HG03521 (cell line): ENCODE results near the gene NF1.
"Not testable (repeated sequence)": the region's sequence is repeated elsewhere in the genome, so short reads cannot be mapped to it uniquely, and the experiment has no call there.

Source experiments
- ATAC-seq: cut with Tn5 transposase; IDR thresholded peaks from one replicate; pipeline ENCODE4 v1.9.1; 2021; ENCODE audit warnings: mild to moderate bottlenecking, moderate library complexity; ENCODE audit not compliant: unreplicated experiment

The NF1 gene

DNA sequence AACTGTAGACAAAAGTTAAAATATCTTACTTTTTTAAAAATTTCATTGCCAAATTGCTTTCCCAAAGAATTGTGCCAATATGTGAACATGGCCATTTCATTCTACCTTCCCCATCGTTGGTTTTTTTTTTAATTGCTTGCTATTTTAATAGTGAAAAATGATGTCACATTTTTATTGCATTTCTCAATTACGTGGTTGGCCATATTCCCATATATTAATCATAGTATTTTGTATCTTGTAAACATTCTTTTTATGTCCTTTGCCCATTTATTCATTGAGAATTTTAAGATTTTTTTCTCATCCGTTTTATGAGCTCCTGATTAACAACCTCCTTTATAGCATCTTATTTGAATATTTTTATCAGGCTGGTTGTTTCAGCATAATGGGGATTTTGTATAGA lies 195.0 kb downstream of the NF1 start:
- ATAC-seq, result no peak

GRCh38 chr17:31291820-31292219 lies 197.0 kb downstream of the NF1 start:
- no peak for ATAC-seq

- no peak for ATAC-seq
Observed at GRCh38 chr17:31293581-31293980, 198.8 kb downstream of the NF1 start.

GRCh38 chr17:31294231-31294630 lies 199.5 kb downstream of the NF1 start:
- no peak for ATAC-seq

GRCh38 chr17:31294820-31295488 lies 200.2 kb downstream of the NF1 start:
- ATAC-seq, result no peak

DNA sequence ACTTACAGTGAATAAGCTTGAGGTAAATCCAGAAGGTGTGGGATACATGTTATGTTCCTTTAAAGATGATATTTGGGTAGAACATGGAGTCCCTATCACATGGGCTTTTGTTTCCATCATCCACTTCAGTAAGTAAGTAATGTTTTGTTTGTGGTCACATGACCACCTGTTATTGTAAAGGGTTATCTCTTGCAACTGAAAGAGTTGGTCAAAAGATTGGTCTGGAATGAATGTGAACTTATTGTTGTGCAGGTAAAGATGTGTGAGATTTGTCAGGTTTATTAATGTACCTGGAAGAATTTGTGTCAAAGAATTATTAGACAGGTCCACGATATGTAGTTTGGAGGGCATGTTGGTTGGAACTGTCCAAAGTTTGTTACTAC lies 200.7 kb downstream of the NF1 start:
- no peak for ATAC-seq

DNA sequence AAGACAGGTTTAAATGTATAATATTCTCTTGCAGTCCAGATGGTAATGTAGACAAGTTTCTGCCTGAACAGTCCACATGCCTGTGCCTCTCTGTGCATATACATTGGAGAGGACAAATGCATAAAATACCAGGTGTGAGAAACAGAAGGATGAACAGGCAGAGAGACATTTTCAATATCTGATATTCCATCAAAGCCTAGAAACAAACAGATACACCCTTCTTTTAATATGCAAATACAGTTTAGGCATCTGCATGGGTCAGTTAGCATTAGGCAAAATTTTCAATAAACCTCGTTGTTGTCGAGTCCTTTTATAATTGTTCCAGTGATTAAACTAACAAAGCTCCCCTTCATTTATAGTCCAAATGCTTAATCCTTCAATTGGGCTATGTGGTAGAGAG lies 201.4 kb downstream of the NF1 start:
- ATAC-seq, result no peak

- no peak for ATAC-seq
Observed at GRCh38 chr17:31297090-31297489, 202.3 kb downstream of the NF1 start, which contains the start of gene OMG. TSS of gene OMG (minus strand) at chr17:31297239. CDS start at chr17:31296331, 908 bp downstream.

DNA sequence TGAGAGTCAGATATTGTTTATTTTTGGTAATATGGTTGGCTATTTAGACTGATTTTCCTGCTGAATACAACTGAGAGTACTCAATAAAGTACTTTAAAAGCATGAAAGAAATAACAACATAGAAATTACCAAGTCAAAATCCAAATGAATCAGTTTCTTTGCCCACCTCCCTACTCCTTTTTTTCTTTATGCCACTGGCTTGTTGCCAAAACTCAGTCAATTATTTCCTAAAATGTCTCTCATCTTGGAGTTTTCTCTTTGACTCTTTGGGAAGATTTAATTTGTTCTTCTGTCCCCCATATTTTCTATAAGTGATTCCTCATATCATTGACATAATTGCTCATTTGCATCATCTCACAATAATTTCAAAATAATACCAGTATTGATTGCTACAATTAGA lies 204.8 kb downstream of the NF1 start:
- no peak for ATAC-seq

GRCh38 chr17:31307640-31308039 lies 212.9 kb downstream of the NF1 start:
- no peak for ATAC-seq

DNA sequence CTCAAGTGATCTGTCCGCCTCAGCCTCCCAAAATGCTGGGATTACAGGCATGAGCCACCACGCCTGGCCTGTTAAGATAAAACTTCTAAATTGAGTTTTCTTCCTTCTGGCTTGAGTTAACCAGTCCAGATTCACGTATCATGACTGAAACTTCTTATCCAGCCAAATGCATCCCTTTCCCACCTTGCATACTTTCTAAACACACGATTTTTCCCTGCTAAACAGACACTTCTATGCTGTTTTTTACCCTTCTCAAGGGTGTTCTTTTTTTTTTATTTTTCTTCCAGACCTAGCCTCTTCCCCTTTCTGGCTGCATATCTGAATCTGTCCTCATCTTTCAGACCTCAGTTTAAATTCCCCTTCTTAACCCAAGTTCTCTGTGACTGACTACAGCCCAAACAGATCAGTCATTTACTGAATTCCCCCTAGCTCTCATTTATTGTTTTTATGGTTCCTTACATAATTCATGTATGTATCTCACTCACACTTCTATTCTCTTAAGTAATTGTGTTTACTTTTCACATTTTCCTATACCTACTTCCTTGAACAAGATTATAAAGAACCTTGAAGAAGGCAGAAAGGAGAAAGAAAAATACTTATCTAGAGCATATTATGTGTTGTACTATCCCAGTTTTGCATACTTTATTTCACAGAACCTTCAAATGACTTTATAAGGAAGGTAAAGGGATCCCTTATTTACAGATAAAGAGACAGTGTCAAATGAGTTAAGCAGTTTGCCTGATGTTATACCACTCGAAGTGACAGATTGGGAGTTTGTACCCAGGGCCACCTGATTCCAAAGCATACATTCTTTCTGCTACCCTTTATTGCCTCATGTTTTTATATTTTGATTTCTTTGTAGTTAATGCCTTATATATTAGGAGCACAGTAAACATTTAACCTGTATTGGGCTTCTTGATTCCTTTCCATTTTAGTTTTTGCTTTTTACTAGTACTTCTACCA lies 213.9 kb downstream of the NF1 start:
- ATAC-seq, result no peak

DNA sequence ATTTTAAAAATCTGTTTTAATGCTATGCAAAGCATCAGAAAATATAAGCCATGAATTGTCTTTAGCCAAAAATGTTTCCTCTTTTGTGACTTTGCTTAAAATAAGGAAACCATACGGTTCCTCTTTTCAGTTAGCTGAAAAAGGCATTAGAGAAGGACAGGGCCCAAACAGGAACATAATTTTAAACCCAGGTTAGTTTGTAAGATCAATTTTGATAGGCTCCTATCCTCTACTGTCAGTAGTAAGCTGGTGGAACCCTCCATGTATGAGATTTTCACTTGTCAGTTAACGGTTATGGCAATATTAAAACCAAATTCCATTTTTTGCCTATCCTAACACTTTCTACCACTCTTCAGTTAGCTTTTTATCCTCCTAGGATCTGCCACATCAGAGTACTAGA lies 214.8 kb downstream of the NF1 start:
- no peak for ATAC-seq

- ATAC-seq, result no peak
Observed at GRCh38 chr17:31310260-31310659, 215.5 kb downstream of the NF1 start.

- ATAC-seq, result no peak
Observed at GRCh38 chr17:31310886-31311285, 216.1 kb downstream of the NF1 start.

GRCh38 chr17:31311526-31311925 lies 216.7 kb downstream of the NF1 start:
- ATAC-seq, result no peak

- not testable (repeated sequence) for ATAC-seq
Observed at GRCh38 chr17:31312223-31312622, 217.4 kb downstream of the NF1 start.

GRCh38 chr17:31313982-31314781 lies 219.4 kb downstream of the NF1 start, which contains the start of gene EVI2B:
TSS of gene EVI2B (minus strand) at chr17:31314054. CDS start at chr17:31305609, 8,445 bp downstream.
- no peak for ATAC-seq

GRCh38 chr17:31314782-31315100 lies 220.0 kb downstream of the NF1 start:
- ATAC-seq, result no peak

GRCh38 chr17:31318298-31318801 lies 223.6 kb downstream of the NF1 start:
- no peak for ATAC-seq

DNA sequence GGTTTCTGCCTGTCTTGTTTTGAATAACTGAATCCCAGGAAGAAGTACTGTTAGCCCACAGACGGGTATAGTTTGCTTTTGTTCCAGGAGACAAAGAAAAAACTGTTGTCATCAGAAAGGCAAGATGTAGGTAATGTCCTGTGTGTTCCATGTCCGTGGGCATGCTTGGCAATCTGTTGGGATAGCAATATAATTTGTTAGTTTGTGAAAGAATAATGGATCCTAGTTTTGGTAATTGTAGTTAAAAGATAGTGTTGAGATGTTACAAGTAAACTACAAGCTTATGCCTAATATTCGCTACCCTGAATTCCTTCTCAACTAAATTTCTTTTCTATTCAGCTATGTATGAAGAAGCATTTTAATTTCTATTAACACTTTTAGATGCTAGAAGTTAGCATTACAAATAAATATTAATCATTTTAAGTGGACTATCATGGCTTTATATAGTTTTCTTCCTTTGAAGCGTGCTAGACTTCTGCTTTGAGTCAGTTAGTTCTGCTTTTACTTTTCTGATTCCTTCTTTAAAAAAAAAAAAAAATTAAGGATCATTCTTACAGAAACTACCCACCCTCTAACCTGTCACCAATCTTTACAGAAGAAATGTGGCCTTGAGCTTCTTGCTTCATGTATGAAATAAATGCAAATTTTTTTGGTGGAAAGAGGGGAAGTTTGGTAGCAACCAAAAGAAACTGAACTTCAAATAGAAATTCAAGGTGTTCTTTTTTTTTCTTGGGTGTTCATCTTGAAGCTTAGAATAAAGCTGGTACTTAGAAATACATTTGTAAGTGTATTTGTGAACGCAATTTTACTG lies 224.3 kb downstream of the NF1 start:
- no peak for ATAC-seq
